Thymus (tissue), 11 donors: Measurements from ENCODE around the gene PPP1R8. TPM values are rescaled to one million over a fixed set of nuclear protein-coding genes. Genes with fewer than 3 reads are reported as not detected.

Experiments
- DNase-seq, 9 donors: peaks; one replicate each; pipeline ENCODE4 v3.0.0-alpha.2; 2013; ENCODE audit warnings: low spot score in 9 of 9, low read depth in 6 of 9, missing footprints in 1 of 9
- H3K27ac ChIP-seq, 2 donors: one replicate each; pipeline ENCODE4 v1.5.1; 2013; ENCODE audit warnings: control low read depth in 1 of 2, low read depth in 1 of 2, low read length in 1 of 2, mild to moderate bottlenecking in 1 of 2, moderate library complexity in 1 of 2
- H3K27me3 ChIP-seq, 2 donors: one replicate each; pipeline ENCODE4 v1.5.1; 2013; ENCODE audit warnings: low read length in 1 of 2; ENCODE audit not compliant: control insufficient read depth in 2 of 2, insufficient read depth in 1 of 2
- H3K36me3 ChIP-seq, 2 donors: one replicate each; pipeline ENCODE4 v1.5.1; 2013; ENCODE audit warnings: low read length in 1 of 2, mild to moderate bottlenecking in 1 of 2, moderate library complexity in 1 of 2; ENCODE audit not compliant: control insufficient read depth in 2 of 2, insufficient read depth in 2 of 2
- H3K4me1 ChIP-seq, 2 donors: one replicate each; pipeline ENCODE4 v1.5.1; 2013; ENCODE audit warnings: low read length in 2 of 2; ENCODE audit not compliant: control insufficient read depth in 2 of 2, insufficient read depth in 2 of 2
- H3K4me3 ChIP-seq, 2 donors: one replicate each; pipeline ENCODE4 v1.5.1; 2013; ENCODE audit warnings: low read length in 2 of 2, control low read depth in 1 of 2, mild to moderate bottlenecking in 1 of 2
- H3K9me3 ChIP-seq, 2 donors: one replicate each; pipeline ENCODE4 v1.5.1; 2013; ENCODE audit warnings: low read length in 1 of 2, mild to moderate bottlenecking in 1 of 2; ENCODE audit not compliant: control insufficient read depth in 2 of 2, insufficient read depth in 1 of 2
- WGBS: extraction: QIAGEN DNeasy Blood & Tissue Kit; methylation state at CpG from one replicate; pipeline ENCODE4 v1.1.7; 2013; 5-methylcytosine and 5-hydroxymethylcytosine counted together
- polyA plus RNA-seq: library from polyadenylated mRNA; stranded (reverse); fragments of 200-250 nt; gene quantifications from one replicate; pipeline ENCODE4 v1.2.3, GENCODE V29; 2013
- total RNA-seq: library from RNA; stranded (reverse); fragments of 120-200 nt; gene quantifications from one replicate; pipeline ENCODE4 v1.2.4, GENCODE V29; 2013
- donor health status: healthy.

Gene PPP1R8
- total and polyA plus RNA-seq, 2 donors: 39.7 to 47.7 TPM

GRCh38 chr1:27873671-27874384 lies 43.2 kb downstream of the PPP1R8 start:
- H3K27ac ChIP-seq: peak overlapping the region; percentile 50 to 67
- H3K9me3 ChIP-seq: no peaks in the 10 kb centered on the region
- H3K4me3 ChIP-seq: peak overlapping the region; percentile 73 to 75
- H3K27me3 ChIP-seq: peaks cover 0 to 6% of the 10 kb centered on the region in 2 donors
- H3K36me3 ChIP-seq: peaks cover 0 to 9% of the 10 kb centered on the region in 2 donors
- DNase-seq: peak in 1 of 9 donors; percentile 43
- H3K4me1 ChIP-seq: peaks cover 17 to 41% of the 10 kb centered on the region in 2 donors
- 52% methylated on average over 16 of the region's 16 CpGs for WGBS

DNA sequence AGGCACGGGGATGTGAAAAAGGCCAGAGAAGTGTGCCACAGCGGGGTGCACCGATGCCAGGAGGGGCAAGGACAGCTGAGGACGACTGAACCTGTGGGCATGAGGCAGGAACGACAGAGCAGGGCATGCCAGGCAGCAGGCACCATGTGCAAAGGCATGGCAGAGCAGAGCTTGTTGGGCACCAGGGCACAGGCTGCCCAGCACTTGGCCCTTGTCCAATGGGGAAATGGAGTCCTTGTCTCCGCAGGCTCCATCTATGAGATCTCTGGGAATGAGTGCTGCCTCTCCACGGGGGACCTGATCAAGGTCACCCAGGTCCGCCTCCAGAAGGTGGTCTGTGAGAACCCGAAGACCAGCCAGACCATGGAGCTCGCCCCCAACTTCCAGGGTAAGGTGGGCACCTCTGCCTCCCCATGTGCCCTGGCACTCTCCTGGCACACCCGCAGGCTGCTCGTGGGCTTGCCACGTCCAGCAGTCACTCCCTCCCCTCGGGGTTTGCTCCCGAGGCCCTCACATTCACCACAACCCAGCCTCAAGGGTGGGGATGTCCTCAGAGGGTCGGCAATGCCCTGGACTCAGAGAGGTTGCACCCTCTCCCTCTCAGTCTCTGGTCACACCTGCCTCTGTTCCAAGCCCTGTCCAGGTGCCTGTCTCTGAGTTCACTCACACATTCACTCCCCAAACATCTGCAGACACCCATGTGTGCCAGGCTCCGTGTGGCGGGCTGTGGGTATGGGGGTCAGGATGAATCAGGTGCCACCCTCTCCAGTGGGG lies 45.9 kb downstream of the PPP1R8 start:
- Histone ChIP-seq H3K4me3 (no peak overlapping the region), H3K9me3 (no peaks in the 10 kb centered on the region), H3K36me3 (peaks cover 0 to 14% of the 10 kb centered on the region in 2 donors), H3K27ac (no peak overlapping the region), H3K4me1 (peaks cover 10 to 28% of the 10 kb centered on the region in 2 donors), H3K27me3 (peaks cover 0 to 6% of the 10 kb centered on the region in 2 donors)
- no peak for DNase-seq
- 95% methylated on average over 18 of the region's 18 CpGs for WGBS

DNA sequence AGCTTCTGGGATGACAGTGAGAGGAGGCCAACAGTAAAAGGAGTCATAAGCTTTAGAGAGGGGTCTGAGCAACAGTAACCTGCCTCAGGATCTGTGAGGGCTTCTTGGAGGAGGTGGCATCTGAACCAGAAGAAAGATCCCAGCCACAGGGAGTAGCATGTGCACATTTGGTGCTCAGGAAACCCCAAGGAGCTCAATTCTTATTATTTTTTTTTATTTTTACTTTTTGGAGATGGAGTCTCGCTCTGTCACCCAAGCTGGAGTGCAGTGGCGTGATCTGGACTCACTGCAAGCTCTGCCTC lies 46.5 kb downstream of the PPP1R8 start:
- Histone ChIP-seq H3K36me3 (peaks cover 4 to 18% of the 10 kb centered on the region in 2 donors), H3K27ac (no peak overlapping the region), H3K4me3 (no peak overlapping the region), H3K4me1 (peaks cover 10 to 25% of the 10 kb centered on the region in 2 donors), H3K9me3 (no peaks in the 10 kb centered on the region), H3K27me3 (peaks cover 0 to 6% of the 10 kb centered on the region in 2 donors)
- no peak for DNase-seq
- WGBS: 100% methylated on average over 2 of the region's 2 CpGs

DNA sequence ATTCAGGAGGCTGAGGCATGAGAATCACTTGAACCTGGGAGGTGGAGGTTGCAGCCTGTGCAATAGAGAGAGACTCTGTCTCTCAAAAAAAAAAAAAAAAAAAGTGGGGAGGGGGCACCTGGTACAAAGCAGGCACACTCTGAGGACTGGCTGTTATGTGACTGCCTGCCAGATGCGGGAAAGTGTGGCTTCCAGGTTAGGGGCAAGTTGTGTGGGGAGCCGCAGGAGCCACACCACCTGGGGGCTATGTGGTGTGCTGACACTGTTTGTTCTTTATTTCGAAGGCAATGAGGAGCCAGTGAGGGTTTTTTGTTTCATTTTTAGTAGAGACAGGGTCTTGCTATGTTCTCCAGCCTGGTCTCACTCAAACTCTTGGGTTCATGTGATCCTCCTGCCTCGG lies 47.5 kb downstream of the PPP1R8 start:
- H3K4me1 ChIP-seq: peaks cover 10 to 19% of the 10 kb centered on the region in 2 donors
- whole genome bisulfite sequencing: 26% methylated on average over 4 of the region's 4 CpGs

GRCh38 chr1:27878787-27879335 lies 48.3 kb downstream of the PPP1R8 start:
- no peak for DNase-seq
- H3K9me3 ChIP-seq: no peaks in the 10 kb centered on the region
- WGBS: 86% methylated on average over 8 of the region's 8 CpGs
- no peak overlapping the region for H3K4me3 ChIP-seq
- peaks cover 20 to 30% of the 10 kb centered on the region in 2 donors for H3K36me3 ChIP-seq
- no peak overlapping the region for H3K27ac ChIP-seq
- no peaks in the 10 kb centered on the region for H3K27me3 ChIP-seq
- peaks cover 4 to 14% of the 10 kb centered on the region in 2 donors for H3K4me1 ChIP-seq

More for the DNA sequence above, 47.5 kb downstream of the PPP1R8 start:
- H3K27ac ChIP-seq: peak overlapping the region in 1 of 2 donors; percentile 36
- peak in 3 of 9 donors; percentile 53 to 78 (median 56) for DNase-seq
- H3K4me3 ChIP-seq: no peak overlapping the region
- peaks cover 12 to 23% of the 10 kb centered on the region in 2 donors for H3K36me3 ChIP-seq
- H3K9me3 ChIP-seq: no peaks in the 10 kb centered on the region
- peaks cover 0 to 1% of the 10 kb centered on the region in 2 donors for H3K27me3 ChIP-seq

GRCh38 chr1:27879374-27880082 lies 48.9 kb downstream of the PPP1R8 start:
- H3K27ac ChIP-seq: no peak overlapping the region

GRCh38 chr1:27882543-27882903 lies 51.9 kb downstream of the PPP1R8 start:
- Histone ChIP-seq H3K4me1 (peaks cover 9 to 43% of the 10 kb centered on the region in 2 donors), H3K27me3 (no peaks in the 10 kb centered on the region), H3K36me3 (peaks cover 42 to 44% of the 10 kb centered on the region in 2 donors), H3K4me3 (no peak overlapping the region), H3K27ac (no peak overlapping the region), H3K9me3 (peaks cover 0 to 1% of the 10 kb centered on the region in 2 donors)
- WGBS: 97% methylated on average over 6 of the region's 6 CpGs
- no peak for DNase-seq

More at GRCh38 chr1:27879374-27880082, 48.9 kb downstream of the PPP1R8 start:
- no peaks in the 10 kb centered on the region for H3K9me3 ChIP-seq
- H3K4me1 ChIP-seq: peaks cover 4 to 21% of the 10 kb centered on the region in 2 donors
- H3K27me3 ChIP-seq: no peaks in the 10 kb centered on the region
- H3K4me3 ChIP-seq: no peak overlapping the region
- H3K36me3 ChIP-seq: peaks cover 26 to 35% of the 10 kb centered on the region in 2 donors
- WGBS: 95% methylated on average over 10 of the region's 10 CpGs
- DNase-seq: no peak

GRCh38 chr1:27883536-27883935 lies 53.0 kb downstream of the PPP1R8 start:
- H3K36me3 ChIP-seq: peaks cover 42 to 45% of the 10 kb centered on the region in 2 donors
- peaks cover 0 to 1% of the 10 kb centered on the region in 2 donors for H3K9me3 ChIP-seq
- DNase-seq: no peak
- no peak overlapping the region for H3K4me3 ChIP-seq
- H3K27me3 ChIP-seq: no peaks in the 10 kb centered on the region
- 97% methylated on average over 13 of the region's 13 CpGs for WGBS
- peak overlapping the region in 1 of 2 donors; percentile 3 for H3K27ac ChIP-seq
- peaks cover 10 to 39% of the 10 kb centered on the region in 2 donors for H3K4me1 ChIP-seq
